Measurements from ENCODE around the gene PCK1. TPM values are rescaled to one million over a fixed set of nuclear protein-coding genes. Genes with fewer than 3 reads are reported as not detected.

PCK1 gene
- total and polyA plus RNA-seq, 3 experiments from 2014 or later, result not detected

DNA sequence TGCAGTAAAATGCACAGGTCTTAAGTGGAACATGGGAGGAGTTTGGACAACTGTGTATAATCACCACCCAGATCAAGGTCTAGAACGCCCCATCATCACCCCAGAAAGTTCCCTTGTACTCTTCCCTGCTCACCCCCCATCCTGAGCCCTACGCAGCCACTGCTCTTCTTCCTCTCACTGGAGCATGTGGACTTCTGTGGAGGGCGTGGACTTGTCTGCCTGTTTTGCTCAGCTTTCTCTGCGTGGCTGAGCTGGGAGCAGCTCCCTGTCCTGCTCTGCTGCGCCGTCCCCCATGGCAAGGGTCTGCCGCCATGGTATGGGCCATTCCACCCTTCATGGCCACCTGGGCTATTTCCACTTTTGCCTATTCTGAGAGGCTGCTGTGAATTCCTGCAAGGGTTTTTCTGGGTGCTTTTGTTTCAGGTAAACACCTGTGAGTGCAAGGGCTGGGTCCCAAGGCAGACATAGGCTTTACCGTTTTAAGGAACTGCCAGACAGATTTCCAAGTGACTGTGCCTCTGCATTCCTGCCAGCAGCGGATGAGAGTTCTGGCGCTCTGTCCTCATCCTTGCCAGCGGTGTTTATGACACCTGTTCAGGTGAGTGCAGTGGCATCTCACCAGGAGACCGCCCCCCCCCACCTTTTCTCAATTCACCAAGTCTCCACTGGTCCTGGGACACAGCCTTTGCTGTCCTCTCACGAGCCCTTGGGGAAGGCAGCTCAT lies 19.7 kb downstream of the PCK1 start:
- no peak overlapping the region for H3K27ac Mint-ChIP-seq
- no peaks in the 10 kb centered on the region for H3K36me3 Mint-ChIP-seq
- CTCF ChIA-PET, result no interaction called here
- no peaks in the 10 kb centered on the region for H3K4me1 Mint-ChIP-seq
- Histone ChIP-seq H3K4me3 (ENCODE audit: low read length) (no peak overlapping the region), H3K4me1 (ENCODE audit: insufficient read depth, low read length) (no peaks in the 10 kb centered on the region), H3K9me3 (ENCODE audit: low read length) (no peaks in the 10 kb centered on the region), H3K36me3 (ENCODE audit: insufficient read depth, low read length) (no peaks in the 10 kb centered on the region), H3K27ac (ENCODE audit: low read depth, low read length) (no peak overlapping the region), H3K27me3 (ENCODE audit: insufficient read depth, low read length, poor library complexity, severe bottlenecking) (peaks cover 7% of the 10 kb centered on the region)
- no peak for DNase-seq
- no peak overlapping the region for H3K4me3 Mint-ChIP-seq
- POLR2A ChIA-PET, result no interaction called here
- peaks cover 34 to 67% of the 10 kb centered on the region in 2 donors for H3K27me3 Mint-ChIP-seq
- peaks cover 0 to 6% (median 0%) of the 10 kb centered on the region in 5 donors for H3K9me3 Mint-ChIP-seq

DNA sequence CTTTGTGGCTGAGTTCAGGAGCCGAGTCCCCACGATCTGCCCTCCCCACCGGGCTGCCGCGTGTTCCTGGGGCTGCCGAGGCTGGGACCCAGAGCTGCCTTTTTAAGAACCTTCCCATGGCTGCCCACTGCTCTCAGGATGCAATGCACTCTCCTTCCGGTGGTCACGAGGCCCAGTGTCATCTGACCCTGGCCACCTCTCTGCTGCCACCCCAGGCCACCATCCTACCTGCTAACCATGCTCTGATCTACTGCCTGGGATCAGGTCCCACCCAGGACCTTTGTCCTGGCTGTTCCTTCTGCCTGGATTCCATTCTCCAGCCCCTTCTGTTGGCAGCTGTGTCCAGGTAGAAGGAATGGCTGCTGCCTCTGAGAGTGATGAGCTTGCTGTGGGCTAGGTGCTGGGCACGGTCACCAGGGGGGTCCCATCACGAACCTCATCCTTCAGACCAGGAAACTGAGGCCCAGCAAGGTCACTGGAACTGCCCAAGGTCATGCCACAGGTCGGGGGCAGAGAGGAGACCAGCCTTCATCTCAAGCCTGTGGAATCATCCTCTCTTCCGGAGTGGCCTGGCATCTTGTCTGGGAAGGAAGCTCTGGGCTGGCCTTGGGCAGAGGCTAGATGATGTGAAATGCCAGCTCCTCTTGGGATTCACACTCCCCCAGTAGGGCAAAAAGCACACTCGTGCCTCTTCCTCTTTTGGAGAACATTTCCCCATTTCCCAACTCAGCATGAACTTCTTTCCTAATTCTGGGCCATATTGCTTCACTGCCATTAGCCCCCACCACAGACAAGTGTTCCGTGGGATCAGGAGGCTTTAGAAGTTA lies 20.5 kb downstream of the PCK1 start:
- H3K4me1 Mint-ChIP-seq, result no peaks in the 10 kb centered on the region
- Histone ChIP-seq H3K27me3 (ENCODE audit: insufficient read depth, low read length, poor library complexity, severe bottlenecking) (peaks cover 7% of the 10 kb centered on the region), H3K4me3 (ENCODE audit: low read length) (no peak overlapping the region), H3K9me3 (ENCODE audit: low read length) (no peaks in the 10 kb centered on the region), H3K4me1 (ENCODE audit: insufficient read depth, low read length) (no peaks in the 10 kb centered on the region), H3K36me3 (ENCODE audit: insufficient read depth, low read length) (no peaks in the 10 kb centered on the region), H3K27ac (ENCODE audit: low read depth, low read length) (no peak overlapping the region)
- ChIA-PET CTCF (no interaction called here), POLR2A (no interaction called here)
- DNase-seq, result no peak
- H3K36me3 Mint-ChIP-seq, result no peaks in the 10 kb centered on the region
- peaks cover 0 to 6% (median 0%) of the 10 kb centered on the region in 5 donors for H3K9me3 Mint-ChIP-seq
- H3K27me3 Mint-ChIP-seq, result peaks cover 36 to 71% of the 10 kb centered on the region in 2 donors
- H3K4me3 Mint-ChIP-seq, result no peak overlapping the region
- H3K27ac Mint-ChIP-seq, result no peak overlapping the region

DNA sequence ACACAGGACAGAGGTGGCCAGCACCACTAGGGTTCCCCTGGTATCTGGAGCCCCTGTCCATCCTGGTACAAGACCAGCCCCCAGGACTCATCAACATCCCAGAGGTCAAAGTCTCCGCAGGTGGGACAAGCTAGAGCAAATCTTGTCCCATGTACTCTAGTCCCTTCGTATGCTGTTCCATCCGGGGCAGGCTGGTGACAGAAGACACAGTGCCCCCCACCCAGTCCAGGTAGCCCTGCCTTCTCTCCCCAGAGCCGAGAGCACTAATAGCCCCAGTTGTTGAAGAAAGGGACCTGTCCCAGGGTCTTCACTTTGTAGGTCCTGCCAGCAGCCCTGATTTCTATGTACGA lies 21.1 kb downstream of the PCK1 start:
- Mint-ChIP-seq H3K4me1 (no peaks in the 10 kb centered on the region), H3K4me3 (no peak overlapping the region), H3K9me3 (peaks cover 0 to 6% (median 0%) of the 10 kb centered on the region in 5 donors), H3K36me3 (peaks cover 0 to 3% (median 0%) of the 10 kb centered on the region in 3 donors), H3K27me3 (peaks cover 36 to 71% of the 10 kb centered on the region in 2 donors), H3K27ac (no peak overlapping the region)
- CTCF ChIA-PET, result no interaction called here
- Histone ChIP-seq H3K4me3 (ENCODE audit: low read length) (no peak overlapping the region), H3K27me3 (ENCODE audit: insufficient read depth, low read length, poor library complexity, severe bottlenecking) (peaks cover 7% of the 10 kb centered on the region), H3K4me1 (ENCODE audit: insufficient read depth, low read length) (no peaks in the 10 kb centered on the region), H3K27ac (ENCODE audit: low read depth, low read length) (no peak overlapping the region), H3K9me3 (ENCODE audit: low read length) (no peaks in the 10 kb centered on the region), H3K36me3 (ENCODE audit: insufficient read depth, low read length) (no peaks in the 10 kb centered on the region)
- no peak for DNase-seq
- POLR2A ChIA-PET, result no interaction called here

DNA sequence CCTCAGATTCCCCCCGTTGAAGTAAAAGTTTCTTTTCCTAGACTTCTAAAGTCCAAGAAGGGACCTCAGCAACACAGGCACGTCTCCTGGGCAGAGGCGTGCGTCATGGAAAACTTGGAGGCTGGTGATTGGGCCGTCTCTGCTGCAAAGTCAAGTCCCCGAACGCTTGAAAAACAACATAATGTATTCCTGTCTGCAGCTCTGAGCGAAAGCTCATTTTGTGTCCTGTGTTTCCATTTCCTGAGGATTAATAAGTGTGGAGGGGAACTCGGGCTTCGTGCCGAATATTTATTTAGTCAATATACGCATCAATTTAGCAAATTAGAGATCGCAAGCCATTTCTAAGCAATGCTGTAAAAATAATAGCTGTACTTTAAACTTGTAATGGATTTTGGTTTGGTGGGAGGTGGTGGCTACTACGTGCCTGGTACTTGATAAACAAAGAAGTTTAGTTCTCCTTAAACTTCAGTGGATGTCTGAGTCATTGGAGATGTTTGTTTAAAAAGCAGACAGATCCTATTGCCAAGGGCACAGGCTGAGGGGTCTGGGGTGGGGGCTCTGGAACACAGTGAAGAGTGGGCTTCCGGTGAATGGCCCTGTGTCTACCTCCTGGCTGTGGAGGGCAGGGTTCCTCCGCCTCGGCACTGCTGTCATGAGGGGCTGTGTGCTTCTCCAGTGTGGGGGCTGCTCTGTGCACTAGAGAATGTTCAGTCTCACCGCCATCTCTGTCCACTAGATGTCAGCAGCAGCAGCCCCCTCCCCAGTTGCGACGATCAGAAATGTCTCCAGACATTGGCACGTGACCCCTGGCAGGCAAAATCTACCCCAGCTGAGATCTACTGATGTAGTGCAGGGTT lies 21.8 kb downstream of the PCK1 start:
- Mint-ChIP-seq H3K27ac (no peak overlapping the region), H3K27me3 (peaks cover 36 to 71% of the 10 kb centered on the region in 2 donors), H3K4me1 (no peaks in the 10 kb centered on the region), H3K36me3 (peaks cover 0 to 3% (median 0%) of the 10 kb centered on the region in 3 donors), H3K4me3 (no peak overlapping the region), H3K9me3 (peaks cover 0 to 6% (median 0%) of the 10 kb centered on the region in 5 donors)
- H3K4me1 ChIP-seq (ENCODE audit: insufficient read depth, low read length), result no peaks in the 10 kb centered on the region
- no peak overlapping the region for H3K4me3 ChIP-seq (ENCODE audit: low read length)
- H3K36me3 ChIP-seq (ENCODE audit: insufficient read depth, low read length), result no peaks in the 10 kb centered on the region
- CTCF ChIA-PET, result interaction anchor here (1.6 kb wide), 1 partner anchor 201 kb away, joined by 3 read pairs; no protein-coding TSS in a partner anchor
- DNase-seq, result no peak
- peaks cover 7% of the 10 kb centered on the region for H3K27me3 ChIP-seq (ENCODE audit: insufficient read depth, low read length, poor library complexity, severe bottlenecking)
- no peak overlapping the region for H3K27ac ChIP-seq (ENCODE audit: low read depth, low read length)
- POLR2A ChIA-PET, result no interaction called here
- no peaks in the 10 kb centered on the region for H3K9me3 ChIP-seq (ENCODE audit: low read length)

DNA sequence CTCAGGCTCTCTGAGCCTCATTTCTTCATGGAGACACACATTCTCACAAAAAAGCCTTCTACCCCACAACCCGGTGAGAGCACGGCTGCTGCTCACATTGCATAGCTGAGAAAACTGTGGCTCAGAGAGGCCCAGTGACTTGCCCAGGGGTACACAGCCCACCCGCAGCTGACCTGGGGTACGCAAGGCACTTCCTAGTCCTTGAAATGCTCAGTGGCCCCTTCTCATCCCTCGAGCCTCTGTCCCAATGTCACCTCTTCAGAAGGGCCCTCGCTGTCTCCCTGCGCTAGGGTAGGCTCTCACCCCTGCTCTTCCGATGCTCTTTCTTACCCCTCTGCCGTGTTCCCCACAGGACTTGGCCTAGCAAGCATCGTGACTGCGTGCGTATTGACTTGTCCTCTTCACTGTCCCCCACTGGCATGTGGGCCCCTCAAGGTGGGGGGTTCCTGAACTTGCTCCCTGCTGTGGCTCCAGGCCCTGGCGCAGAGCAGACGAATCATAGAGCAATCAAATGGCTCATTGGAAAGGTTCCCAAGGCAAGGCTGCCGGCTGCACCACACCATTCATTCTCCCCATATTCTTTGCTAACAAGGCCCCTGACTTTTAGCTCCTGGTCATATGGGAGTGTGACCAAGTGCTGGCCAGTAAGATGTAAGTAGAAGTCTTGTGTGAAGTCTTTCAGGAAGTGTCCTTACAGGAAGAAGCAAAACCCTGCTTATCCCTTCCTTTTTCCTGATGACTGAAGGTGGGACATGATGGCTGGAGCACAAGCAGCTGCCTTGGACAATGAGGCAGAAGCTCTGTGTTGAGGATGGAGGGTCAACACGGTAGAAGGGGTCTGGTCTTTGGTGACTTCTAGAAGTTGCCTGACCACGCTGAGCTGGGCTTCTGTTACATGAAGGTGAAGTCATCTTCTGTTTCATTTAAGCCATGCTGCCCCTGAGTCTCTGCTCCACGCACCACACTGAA lies 22.7 kb downstream of the PCK1 start:
- H3K4me1 ChIP-seq (ENCODE audit: insufficient read depth, low read length), result no peaks in the 10 kb centered on the region
- peaks cover 7% of the 10 kb centered on the region for H3K27me3 ChIP-seq (ENCODE audit: insufficient read depth, low read length, poor library complexity, severe bottlenecking)
- Mint-ChIP-seq H3K36me3 (peaks cover 0 to 3% (median 0%) of the 10 kb centered on the region in 3 donors), H3K27ac (no peak overlapping the region), H3K9me3 (peaks cover 0 to 6% (median 3%) of the 10 kb centered on the region in 5 donors), H3K4me1 (no peaks in the 10 kb centered on the region), H3K4me3 (no peak overlapping the region), H3K27me3 (peaks cover 36 to 63% of the 10 kb centered on the region in 2 donors)
- DNase-seq, result no peak
- H3K4me3 ChIP-seq (ENCODE audit: low read length), result no peak overlapping the region
- no peaks in the 10 kb centered on the region for H3K9me3 ChIP-seq (ENCODE audit: low read length)
- H3K27ac ChIP-seq (ENCODE audit: low read depth, low read length), result no peak overlapping the region
- ChIA-PET POLR2A (no interaction called here), CTCF (interaction anchor here (1.6 kb wide), 1 partner anchor 202 kb away, joined by 3 read pairs; no protein-coding TSS in a partner anchor)
- no peaks in the 10 kb centered on the region for H3K36me3 ChIP-seq (ENCODE audit: insufficient read depth, low read length)

DNA sequence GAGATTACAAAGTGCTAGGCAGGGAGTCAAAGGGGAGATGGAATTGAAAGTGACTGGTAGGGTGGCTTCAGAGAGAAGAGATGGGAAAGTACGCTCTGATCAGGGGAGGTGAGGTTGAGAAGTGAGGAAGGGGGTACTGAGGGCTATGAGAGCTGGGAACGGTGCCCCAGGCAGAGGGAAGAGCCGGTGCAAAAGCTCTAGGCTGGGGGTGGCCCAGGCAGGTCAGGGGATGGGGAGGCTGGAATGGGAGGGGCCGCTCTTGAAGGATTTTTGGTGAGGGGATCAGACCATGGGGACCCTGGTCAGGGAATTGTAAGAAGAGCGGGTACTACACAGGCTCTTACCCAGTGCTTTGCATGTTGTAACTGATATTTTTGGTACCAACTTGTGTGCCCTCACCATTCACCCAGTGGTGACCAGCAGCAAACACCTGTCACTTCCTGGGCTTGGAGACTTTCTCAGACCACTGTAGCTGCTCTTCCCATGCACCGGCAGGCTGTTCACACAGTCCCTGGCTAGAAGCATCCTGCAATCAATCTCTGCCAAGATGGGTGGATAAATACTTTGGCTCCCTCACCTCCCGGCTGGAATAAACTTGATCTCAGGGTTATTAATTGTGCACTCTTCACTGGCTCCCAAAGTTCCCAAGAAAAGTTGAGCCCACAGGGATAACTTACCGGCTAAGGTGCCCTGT lies 24.0 kb downstream of the PCK1 start:
- peaks cover 36 to 55% of the 10 kb centered on the region in 2 donors for H3K27me3 Mint-ChIP-seq
- no peak overlapping the region for H3K27ac Mint-ChIP-seq
- no peak overlapping the region for H3K4me3 ChIP-seq (ENCODE audit: low read length)
- no peak for DNase-seq
- CTCF ChIA-PET, result interaction anchor here (1.6 kb wide), 1 partner anchor 203 kb away, joined by 3 read pairs; no protein-coding TSS in a partner anchor
- no peaks in the 10 kb centered on the region for H3K36me3 ChIP-seq (ENCODE audit: insufficient read depth, low read length)
- POLR2A ChIA-PET, result no interaction called here
- H3K4me1 ChIP-seq (ENCODE audit: insufficient read depth, low read length), result no peaks in the 10 kb centered on the region
- H3K4me1 Mint-ChIP-seq, result no peaks in the 10 kb centered on the region
- peaks cover 0 to 3% (median 0%) of the 10 kb centered on the region in 3 donors for H3K36me3 Mint-ChIP-seq
- H3K27me3 ChIP-seq (ENCODE audit: insufficient read depth, low read length, poor library complexity, severe bottlenecking), result peaks cover 7% of the 10 kb centered on the region
- no peaks in the 10 kb centered on the region for H3K9me3 ChIP-seq (ENCODE audit: low read length)
- H3K27ac ChIP-seq (ENCODE audit: low read depth, low read length), result no peak overlapping the region
- no peak overlapping the region for H3K4me3 Mint-ChIP-seq
- H3K9me3 Mint-ChIP-seq, result peaks cover 0 to 6% (median 3%) of the 10 kb centered on the region in 5 donors
